Measurements from ENCODE around the gene DENND1A.

Gene DENND1A

GRCh38 chr9:123421801-123422455, 508.0 kb downstream of the DENND1A start:
- DNase-seq = no peak

GRCh38 chr9:123421186-123421585, 508.7 kb downstream of the DENND1A start:
- no peak for DNase-seq

GRCh38 chr9:123420592-123421111, 509.3 kb downstream of the DENND1A start:
- DNase-seq = no peak

- DNase-seq = no peak
Measured at GRCh38 chr9:123419721-123420591, 510.0 kb downstream of the DENND1A start.

- DNase-seq = no peak
Measured at GRCh38 chr9:123419091-123419490, 510.8 kb downstream of the DENND1A start.

- DNase-seq = no peak
Measured at GRCh38 chr9:123418506-123418905, 511.4 kb downstream of the DENND1A start.

- no peak for DNase-seq
Measured at GRCh38 chr9:123418052-123418430, 511.9 kb downstream of the DENND1A start.

GRCh38 chr9:123417289-123418051, 512.5 kb downstream of the DENND1A start:
- DNase-seq = no peak

- DNase-seq = no peak
Measured at GRCh38 chr9:123416176-123416575, 513.8 kb downstream of the DENND1A start.

- DNase-seq = no peak
Measured at GRCh38 chr9:123414936-123415930, 514.7 kb downstream of the DENND1A start.

GRCh38 chr9:123414204-123414603, 515.7 kb downstream of the DENND1A start:
- no peak for DNase-seq

GRCh38 chr9:123412171-123412820, 517.6 kb downstream of the DENND1A start:
- DNase-seq = no peak

- DNase-seq = no peak
Measured at GRCh38 chr9:123411636-123412035, 518.3 kb downstream of the DENND1A start.

GRCh38 chr9:123411191-123411590, 518.7 kb downstream of the DENND1A start:
- no peak for DNase-seq

- no peak for DNase-seq
Measured at GRCh38 chr9:123410281-123410910, 519.5 kb downstream of the DENND1A start.

GRCh38 chr9:123408313-123409262, 521.3 kb downstream of the DENND1A start:
- DNase-seq = no peak

- DNase-seq = no peak
Measured at GRCh38 chr9:123407217-123407851, 522.6 kb downstream of the DENND1A start.

- no peak for DNase-seq
Measured at GRCh38 chr9:123406691-123407216, 523.2 kb downstream of the DENND1A start.

GRCh38 chr9:123406016-123406415, 523.9 kb downstream of the DENND1A start:
- no peak for DNase-seq
